ENCODE measurements around the gene TNFAIP8L2.
"Not testable (repeated sequence)": the region's sequence is repeated elsewhere in the genome, so short reads cannot be mapped to it uniquely, and the experiment has no call there.

Gene TNFAIP8L2

DNA sequence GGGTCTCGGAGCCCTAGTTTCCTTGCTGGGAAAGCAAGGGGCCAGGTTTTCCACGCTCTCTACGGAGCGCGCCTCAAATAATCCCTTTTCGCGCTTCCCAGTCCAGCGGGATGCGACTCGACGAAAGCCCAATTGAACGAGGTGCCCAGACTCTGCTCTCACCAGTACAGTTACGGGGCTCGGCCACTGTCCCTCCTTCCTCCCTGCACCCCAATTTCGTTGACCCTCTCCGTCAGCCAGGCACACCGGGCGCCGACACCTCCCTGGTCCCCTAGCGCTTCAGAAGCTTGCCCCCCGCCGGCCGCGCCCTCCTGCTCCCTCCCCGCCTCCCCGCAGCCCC is 10.4 kb upstream of the TNFAIP8L2 start:
- DNase-seq (ENCODE audit: low spot score): peak; percentile 31

GRCh38 chr1:151146412-151147131 is 9.9 kb upstream of the TNFAIP8L2 start, which contains the start of gene SEMA6C:
SEMA6C (minus strand) TSS chr1:151146631; CDS start chr1:151142621, 4,010 bp downstream.
- DNase-seq (ENCODE audit: low spot score): peak; percentile 98

DNA sequence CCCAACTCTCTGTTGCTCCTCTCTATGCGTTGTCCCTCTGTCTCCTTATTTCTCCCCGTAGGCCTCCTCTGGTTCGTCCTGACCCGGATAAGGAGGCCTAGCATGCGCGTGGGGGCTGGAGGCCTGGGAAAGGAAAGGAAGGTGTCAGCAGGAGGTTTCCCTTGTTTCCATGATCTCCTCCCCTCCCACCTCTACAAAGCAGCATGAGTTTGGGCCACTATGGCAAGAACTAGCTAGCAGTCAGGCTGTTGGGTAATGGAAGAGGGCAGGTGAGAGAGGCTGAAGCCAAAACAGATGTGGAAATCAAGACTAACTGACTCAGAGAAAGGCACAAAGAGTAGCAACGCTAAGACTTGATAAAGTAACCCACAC is 9.3 kb upstream of the TNFAIP8L2 start:
- DNase-seq (ENCODE audit: low spot score): no peak

- no peak for DNase-seq (ENCODE audit: low spot score)
Observed at GRCh38 chr1:151147665-151148064, 8.8 kb upstream of the TNFAIP8L2 start.

- DNase-seq (ENCODE audit: low spot score): no peak
Observed at GRCh38 chr1:151157067-151157531, 650 bp downstream of the TNFAIP8L2 start.

GRCh38 chr1:151158326-151158725 is 1.9 kb downstream of the TNFAIP8L2 start:
- no peak for DNase-seq (ENCODE audit: low spot score)

GRCh38 chr1:151158751-151159251 is 2.4 kb downstream of the TNFAIP8L2 start:
- DNase-seq (ENCODE audit: low spot score): no peak

GRCh38 chr1:151159373-151159772 is 2.9 kb downstream of the TNFAIP8L2 start:
- DNase-seq (ENCODE audit: low spot score): no peak

GRCh38 chr1:151164732-151165280 is 8.4 kb downstream of the TNFAIP8L2 start:
- no peak for DNase-seq (ENCODE audit: low spot score)

DNA sequence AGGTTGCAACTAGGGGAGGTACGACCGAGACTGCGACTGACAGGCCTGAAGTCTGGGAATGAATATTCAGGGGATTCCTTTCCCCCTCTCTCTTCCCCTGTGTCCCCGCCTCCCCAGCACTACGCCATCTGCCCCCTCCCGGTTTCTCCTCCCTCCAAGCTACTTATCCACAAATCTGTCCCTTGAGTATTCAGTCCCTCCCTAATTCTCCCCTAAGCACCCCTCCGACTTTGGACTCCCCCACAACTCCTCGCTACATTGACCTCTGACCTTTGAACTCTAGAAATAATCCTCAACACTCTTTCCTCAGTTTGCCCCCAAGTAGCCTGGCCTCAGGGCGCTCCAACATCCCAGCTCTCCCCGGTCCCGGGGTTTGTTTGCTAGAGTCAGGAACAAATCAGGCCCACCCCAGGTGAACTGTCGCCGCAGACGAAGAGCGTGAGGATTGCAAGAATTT is 8.9 kb downstream of the TNFAIP8L2 start:
- DNase-seq (ENCODE audit: low spot score): peak; percentile 83

- DNase-seq (ENCODE audit: low spot score): peak; percentile 95
Observed at GRCh38 chr1:151165738-151166504, 9.5 kb downstream of the TNFAIP8L2 start, which contains the start of the genes LYSMD1 and SCNM1. LYSMD1 (minus strand) TSS chr1:151165902; CDS start chr1:151165258, 644 bp downstream. SCNM1 (plus strand) TSS chr1:151166144; CDS start chr1:151166153, 9 bp downstream.

GRCh38 chr1:151166505-151166956 is 10.1 kb downstream of the TNFAIP8L2 start:
- DNase-seq (ENCODE audit: low spot score): peak; percentile 75

DNA sequence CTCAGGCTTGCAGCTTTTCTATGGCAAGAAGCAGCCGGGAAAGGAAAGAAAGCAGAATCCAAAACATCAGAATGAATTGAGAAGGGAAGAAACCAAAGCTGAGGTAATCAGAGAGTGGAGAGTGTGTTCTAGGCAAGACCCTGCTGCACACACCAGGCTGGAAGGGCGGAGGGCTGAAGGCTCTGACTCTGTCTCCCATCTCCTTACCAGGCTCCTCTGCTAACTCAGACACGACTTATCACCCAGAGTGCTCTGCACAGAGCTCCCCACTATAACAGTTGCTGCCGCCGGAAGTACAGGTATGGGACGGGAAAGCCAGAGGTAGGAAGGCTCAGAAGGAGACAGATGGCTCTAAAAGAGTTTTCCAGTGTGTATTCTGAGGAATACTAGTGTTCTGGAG is 10.7 kb downstream of the TNFAIP8L2 start:
- no peak for DNase-seq (ENCODE audit: low spot score)

DNA sequence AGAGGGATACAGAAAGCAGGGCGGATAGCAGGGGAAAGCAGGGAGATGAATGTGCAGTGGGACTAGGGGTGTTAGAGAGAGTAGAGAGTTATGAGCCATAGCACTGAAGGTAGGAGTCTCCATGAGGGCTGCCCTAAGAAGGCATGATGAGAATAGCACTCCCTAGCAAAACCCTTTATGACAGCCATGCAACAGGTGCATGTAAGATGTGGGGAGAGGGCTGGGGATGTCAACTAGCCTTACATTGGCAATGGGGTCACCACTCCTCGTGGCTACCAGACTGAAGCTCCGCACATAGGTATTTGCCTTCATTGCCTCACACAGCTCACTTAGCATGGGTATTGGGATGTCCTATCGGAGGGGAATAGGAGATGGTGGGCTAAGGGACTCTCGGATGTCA is 14.7 kb downstream of the TNFAIP8L2 start:
- no peak for DNase-seq (ENCODE audit: low spot score)

GRCh38 chr1:151175041-151175741 is 18.7 kb downstream of the TNFAIP8L2 start:
- no peak for DNase-seq (ENCODE audit: low spot score)

- peak; percentile 46 for DNase-seq (ENCODE audit: low spot score)
Observed at GRCh38 chr1:151175863-151176262, 19.4 kb downstream of the TNFAIP8L2 start, which contains the start of gene TMOD4. TMOD4 (minus strand) TSS chr1:151175981; CDS start chr1:151174875, 1,106 bp downstream.

DNA sequence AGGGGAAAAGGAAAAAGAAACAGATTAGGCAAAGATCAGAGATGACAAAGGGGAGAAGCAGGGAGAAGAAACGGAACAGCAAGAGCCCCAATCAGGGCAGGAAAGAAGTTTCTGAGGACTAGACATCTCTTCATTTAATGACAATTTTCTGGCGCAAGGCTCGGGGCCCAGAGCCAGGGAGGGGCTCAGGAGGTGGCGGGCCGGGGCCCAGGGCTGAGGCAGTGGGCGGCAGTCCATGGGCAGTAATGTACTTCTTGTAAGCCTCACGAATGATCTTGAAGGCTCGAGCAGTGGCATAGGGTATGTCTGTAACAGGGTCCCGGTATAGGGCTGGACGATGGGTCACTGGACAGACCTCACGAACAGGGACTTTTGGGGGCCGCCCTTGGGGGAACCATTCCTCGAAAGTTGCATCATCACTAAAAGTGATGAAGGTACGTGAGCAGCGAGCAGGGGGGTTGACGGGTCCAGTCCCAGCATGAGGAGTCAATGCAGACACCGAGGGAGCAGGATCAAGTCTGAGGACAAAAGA is 20.1 kb downstream of the TNFAIP8L2 start:
- DNase-seq (ENCODE audit: low spot score): no peak

DNA sequence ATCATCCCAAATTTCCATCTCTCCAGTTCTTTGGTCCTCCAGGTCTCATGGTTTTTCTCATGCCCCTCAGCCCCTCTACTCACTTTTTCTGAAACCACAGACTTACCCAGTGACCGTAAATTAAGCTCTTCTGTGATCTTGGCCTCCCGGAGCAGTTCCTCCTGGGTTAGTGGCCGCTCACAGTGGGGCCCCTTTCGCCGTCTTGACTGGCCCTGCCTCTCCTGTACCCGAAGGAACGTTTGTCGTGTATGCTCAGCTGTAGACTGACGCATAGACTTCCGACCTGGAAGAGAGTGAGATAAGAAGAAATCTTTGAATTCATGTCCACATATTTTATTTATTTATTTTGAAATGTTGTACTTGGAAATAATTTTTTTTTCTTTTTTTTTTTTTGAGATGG is 27.8 kb downstream of the TNFAIP8L2 start:
- DNase-seq (ENCODE audit: low spot score): no peak

DNA sequence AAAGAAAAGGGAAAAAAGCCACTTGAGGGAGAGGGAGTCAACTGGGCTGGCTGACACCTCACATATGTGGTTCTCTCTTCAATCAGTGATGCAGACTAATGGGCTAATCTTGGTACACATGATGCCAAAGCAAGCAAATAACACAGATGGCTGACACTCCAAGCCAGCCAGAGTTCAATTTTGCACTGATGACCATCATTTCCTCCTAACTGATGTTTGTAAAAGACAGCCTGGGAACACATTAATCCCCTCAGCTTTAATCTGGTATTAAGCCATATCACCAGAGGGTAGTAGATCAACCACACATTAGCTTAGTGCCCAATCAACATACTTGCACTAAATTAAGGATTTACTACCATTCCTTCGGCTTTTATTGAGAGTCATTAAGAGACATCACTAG is 30.8 kb downstream of the TNFAIP8L2 start:
- no peak for DNase-seq (ENCODE audit: low spot score)

DNA sequence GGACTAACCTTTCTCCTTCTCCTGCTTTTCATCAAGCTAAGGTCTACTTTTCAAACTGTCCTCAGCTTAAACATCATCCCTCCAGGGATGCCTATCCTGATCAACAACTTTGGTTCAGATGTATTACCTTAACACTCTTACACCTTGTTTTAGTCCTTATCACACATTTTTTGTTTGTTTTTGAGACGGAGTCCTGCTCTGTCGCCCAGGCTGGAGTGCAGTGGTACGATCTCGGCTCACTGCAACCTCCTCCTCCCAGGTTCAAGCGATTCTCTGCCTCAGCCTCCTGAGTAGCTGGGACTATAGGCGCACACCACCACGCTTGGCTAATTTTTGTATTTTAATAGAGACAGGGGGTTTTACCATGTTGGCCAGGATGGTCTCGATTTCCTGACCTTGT is 32.2 kb downstream of the TNFAIP8L2 start:
- DNase-seq (ENCODE audit: low spot score): not testable (repeated sequence)
